ENCODE data around the gene COMMD9.

The COMMD9 gene

DNA sequence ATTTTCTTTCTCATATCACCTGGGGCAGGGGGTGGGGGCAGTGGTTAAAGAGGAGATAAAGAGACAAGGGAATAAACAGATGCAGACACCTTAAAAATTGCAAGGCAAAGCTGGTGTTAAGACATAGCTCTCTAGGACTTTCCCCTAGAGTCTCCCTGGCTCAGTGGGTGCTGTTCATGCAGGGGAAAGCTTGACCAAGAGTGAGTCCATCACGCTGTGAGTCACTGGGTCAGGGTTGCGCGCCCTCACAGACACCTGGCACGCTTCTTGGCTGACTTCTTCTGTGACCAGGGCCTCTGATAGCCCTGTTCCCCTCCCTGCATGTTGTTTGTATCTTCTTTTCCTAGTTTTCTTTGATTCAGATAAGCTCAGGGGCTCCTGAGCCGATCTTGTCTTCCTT lies 31.9 kb downstream of the COMMD9 start:
- DNase-seq (ENCODE audit: low read depth) = peak; percentile 65

DNA sequence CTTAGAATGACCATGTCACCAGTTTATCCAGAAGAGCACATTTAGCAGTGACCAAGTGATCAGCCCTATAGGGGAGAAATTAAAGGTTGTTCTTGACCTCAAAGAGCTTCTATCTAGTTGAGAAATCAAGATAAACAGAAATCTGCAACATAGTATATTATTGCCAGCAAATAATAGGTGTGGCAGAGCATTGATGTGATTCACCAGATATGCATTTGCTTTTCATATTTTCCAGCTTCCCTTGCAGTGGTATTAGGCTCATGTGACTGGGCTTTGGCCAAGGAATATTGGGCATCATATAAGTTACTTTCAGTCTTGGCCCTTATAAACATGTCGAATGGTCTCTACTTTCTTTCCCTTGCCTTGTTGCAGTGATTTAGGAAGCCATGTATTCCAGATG lies 34.5 kb downstream of the COMMD9 start:
- peak; percentile 75 for DNase-seq (ENCODE audit: low read depth)

DNA sequence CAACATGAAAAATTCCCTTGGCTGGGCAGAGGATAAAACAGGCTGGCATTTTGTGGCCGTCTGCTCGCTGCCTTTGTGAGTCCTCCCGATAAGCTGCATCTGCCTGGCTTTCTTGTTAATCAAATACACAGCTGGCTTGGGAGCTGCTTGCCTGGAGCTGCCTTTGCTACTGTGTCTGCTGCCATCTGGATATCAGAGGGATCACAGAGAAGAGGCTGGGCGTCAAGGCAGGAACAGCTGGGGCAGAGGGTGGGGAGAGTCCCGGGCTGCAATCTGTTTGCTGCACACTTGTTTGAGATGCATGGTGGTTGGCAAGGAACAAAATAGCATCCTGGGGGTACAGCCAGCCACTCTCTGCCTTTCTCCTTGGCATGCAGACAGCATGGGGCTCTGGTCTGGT lies 36.0 kb downstream of the COMMD9 start:
- no peak for DNase-seq (ENCODE audit: low read depth)

DNA sequence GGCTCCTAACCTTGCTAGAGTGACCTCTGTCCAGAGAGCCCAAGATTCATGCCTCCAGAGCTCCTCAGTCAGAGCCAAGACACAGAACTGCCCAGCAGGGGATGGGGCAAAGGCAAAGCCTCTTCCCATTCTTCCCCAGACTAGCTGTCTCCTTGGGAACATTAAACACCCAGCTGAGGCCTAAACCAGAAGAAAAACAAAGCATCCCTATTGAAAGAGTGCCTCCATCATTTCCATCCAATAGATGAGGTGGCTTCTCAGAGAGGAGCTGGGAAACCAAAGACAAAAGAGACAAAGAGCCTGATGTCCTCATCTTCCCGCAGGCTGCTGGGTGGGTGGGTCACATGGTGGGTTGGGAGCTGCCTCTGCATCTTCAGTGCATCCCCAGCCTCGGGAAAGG lies 37.4 kb downstream of the COMMD9 start:
- DNase-seq (ENCODE audit: low read depth) = no peak

DNA sequence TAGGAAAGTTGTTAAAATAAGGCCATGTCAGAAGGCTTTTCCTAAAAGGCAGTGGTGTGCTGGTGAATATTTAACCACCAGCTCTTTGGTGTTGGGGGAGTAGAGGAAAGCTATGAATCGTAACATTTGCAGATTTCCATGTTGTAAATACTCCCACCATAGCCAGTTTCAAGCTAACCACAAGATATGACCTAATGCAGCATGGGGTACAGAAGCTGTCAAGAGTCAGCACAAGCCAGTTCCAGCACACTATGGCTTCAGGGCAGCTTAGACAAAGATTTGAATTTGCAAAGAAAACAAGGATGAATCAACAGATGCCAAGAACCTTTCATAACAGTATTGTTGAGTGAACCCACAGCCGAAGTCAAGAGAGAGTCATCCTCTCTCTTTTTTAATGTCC lies 40.0 kb downstream of the COMMD9 start:
- DNase-seq (ENCODE audit: low read depth) = peak; percentile 96

DNA sequence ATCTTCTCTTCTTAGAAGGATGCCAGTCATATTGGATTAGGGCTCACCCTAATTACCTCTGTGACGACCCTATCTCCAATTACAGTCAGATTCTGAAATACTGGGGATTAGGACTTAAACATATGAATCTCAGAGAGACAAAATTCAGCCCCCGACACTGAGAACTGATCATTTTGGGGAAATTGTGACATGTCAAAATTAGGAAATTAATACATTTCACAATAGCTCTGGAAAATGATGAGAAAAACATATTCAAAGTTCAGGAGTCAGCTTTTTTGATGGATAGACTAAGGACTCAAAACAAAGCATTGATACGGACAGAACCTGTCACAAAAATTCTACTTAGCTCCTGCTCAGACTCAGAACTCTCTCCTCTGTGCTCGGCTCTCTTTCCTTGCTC lies 40.8 kb downstream of the COMMD9 start:
- DNase-seq (ENCODE audit: low read depth) = no peak

DNA sequence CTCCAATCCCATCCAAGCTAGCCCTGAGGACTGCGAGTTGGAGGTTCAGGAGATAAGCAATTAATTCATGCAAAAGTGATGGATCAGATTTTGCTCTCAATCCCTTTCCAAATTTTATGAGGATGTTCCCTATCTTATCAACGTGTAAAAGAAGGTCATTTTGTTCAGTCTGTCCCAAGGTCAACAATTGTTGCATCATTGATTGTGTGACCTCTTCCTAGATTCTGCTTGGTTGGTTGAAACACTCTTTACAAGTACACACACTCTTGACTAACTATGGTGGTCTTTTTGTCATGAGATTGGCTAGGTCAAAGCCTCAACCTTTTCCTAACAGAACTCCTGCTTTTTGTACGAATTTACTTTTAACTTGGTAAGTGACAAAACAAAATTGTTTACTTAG lies 41.7 kb downstream of the COMMD9 start:
- DNase-seq (ENCODE audit: low read depth) = no peak

DNA sequence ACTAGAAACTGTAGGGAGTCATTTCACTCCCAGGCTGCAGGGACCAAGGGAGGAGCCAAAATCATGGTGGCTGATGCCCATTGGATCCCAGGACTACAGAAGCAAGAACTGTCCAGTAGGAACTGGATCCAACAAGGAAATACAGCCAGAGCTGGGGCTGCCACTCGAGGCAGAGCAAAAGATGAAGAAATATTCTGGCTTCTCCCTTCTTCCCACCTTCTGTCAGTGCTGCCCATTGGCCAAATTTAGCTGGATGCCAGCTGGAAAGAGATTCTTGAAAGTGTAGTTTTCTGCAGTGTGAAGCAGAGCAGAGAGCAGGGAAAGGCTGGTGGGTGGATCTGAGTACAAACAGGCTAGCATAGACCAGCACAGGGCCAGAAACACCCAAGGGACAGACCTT lies 45.6 kb downstream of the COMMD9 start:
- DNase-seq (ENCODE audit: low read depth) = no peak

DNA sequence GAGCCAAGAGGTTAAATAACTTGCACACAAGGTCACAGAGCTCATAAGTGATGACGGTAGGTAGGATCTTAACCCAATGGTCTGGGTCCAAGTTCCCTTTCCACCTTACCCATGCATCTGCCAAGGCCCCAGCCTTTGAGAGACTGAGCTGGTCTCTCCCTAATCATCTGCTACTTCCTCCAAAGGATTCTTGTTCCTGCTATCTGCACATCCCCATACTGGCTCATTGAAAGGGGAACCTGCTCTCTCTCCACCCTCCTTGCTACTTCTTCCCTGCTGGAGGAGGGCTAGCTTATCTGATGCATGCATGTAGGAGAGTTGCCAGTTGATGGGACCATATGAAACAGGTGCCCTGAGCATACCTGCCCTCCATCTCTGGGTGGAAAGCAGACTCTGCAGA lies 47.7 kb downstream of the COMMD9 start:
- no peak for DNase-seq (ENCODE audit: low read depth)

DNA sequence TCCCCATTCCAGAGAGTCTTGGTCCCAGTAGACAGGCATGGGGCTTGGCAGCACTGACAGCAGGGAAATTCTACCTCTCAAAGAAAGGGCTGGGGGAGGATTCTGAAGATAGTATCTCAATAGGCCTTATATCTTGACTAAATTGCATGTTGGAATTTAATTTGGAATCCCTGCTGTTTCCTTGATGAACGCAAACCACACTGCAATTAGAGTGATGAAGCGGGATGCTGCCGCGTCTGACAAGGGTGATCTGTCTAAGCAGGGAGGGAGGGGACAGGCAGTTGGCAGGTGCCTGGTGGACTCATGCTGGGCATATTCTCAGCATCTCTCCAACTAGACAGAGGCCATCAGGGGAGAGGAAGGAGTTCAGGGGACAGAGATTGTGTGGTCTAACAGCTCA lies 48.4 kb downstream of the COMMD9 start:
- DNase-seq (ENCODE audit: low read depth) = no peak

DNA sequence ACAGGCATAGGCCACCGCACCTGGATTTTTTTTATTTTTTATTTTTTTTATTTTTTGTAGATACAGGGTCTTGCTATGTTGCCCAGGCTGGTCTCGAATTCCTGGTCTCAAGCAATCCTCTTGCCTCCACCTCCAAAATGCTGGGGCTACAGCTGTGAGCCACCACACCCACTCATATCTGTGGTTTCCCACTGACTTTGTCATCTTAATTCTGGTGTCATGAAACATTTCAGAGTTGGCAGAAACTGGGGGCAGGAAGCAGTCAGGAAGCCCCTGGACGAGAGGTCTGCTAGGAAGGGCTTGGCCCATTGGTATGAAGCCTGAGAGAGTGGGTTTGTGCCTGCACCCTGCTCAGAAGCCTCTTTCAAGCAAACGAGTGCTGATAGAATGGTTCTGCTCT lies 49.1 kb downstream of the COMMD9 start:
- no peak for DNase-seq (ENCODE audit: low read depth)

DNA sequence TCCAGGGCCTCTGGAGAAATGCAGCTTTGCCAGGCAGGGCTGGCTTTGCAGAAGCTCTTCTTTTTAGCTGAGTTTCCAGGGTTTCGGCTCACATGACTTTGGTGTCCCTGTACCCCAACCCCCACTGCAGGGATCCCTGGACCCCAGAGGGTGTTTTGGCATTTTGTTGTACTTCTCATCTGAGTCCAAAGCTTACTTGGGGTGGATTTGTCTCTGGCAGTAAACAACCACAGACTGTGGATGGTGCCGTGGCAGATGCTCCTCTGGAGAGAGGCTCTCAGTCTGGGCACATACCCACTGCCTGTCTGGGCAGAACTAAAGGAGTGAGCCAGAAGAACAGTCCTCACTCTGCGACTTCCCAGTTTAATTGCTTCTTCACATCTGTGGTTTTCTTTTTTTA lies 49.6 kb downstream of the COMMD9 start:
- DNase-seq (ENCODE audit: low read depth) = no peak

DNA sequence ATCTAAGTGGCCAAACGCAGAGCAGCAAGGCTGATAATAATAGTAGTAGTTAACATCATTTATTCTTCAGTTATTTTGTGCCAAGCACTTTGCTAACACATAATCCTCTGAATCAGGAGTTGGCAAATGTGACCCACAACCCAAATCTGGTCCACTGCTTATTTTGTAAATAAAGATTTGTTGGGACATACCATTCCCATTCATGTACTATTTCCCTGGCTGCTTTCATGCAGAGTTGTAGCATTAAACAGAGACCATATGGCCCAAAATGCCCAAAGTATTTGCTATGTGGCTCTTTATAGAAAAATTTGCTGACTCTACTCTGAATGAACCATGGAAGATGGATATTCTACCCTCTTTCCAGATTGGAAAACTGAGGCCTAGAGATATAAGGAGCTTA lies 50.3 kb downstream of the COMMD9 start:
- no peak for DNase-seq (ENCODE audit: low read depth)

DNA sequence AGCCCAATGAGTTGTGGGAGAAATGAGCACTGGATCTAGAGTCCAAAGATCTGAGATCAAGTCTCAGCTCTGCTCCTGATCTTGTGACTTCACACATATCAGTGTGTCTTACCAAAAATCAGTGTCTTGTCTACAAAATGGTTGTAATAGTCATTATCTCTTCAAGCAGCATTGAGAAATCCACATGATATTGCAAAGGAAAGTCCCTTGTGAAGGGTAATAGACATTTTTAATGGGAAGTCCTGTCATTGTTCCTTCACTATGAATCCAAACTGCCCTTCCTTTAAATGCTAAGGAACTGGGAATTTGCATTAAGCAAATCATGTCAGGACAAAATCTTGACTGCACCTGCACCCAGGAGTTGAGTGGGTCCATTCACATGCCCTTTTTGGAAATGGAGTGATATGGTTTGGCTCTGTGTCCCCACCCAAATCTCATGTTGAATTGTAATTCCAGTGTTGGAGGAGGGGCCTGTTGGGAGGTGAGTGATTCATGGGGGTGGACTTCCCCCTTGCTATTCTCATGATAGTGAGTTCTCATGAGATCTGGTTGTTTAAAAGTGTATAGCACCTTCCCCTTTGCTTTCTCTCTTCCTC lies 51.1 kb downstream of the COMMD9 start:
- DNase-seq (ENCODE audit: low read depth) = no peak

DNA sequence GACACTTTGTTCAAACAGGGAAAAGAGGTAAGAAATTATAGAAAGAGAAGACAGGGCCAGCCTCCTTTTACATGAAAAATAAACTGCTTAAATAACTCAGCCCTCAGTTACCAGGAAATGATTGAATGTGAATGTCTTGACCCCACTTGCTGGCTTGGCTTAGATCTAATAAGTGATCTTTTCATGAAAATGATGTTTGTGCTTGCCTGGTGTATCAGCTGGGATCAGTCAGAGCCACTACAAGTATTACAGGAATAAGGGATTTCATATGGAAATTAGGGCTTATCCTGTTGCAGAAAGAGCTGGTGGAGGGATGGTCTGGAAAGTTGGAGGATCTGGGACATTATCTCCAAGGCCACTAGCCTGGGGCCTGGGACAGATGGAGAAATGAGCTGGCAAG lies 51.8 kb downstream of the COMMD9 start:
- no peak for DNase-seq (ENCODE audit: low read depth)

DNA sequence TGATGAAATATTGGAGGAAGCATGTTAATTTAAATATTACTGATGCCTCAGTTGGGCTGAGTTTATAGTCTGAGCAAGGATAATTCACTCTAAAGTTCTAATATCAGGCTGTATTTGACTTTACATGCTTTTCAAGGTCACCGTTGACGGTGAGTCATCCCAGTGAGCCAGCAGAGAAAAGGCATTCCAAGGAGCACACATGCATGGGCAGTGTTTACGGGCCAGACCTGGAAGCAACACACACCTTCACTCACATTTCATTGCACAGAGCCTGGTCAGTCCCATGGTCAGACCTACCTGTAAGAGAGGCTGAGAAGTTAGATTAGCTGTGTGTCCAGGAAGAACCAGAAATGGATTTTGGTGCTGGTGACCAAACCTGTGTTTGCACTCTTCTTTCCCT lies 53.5 kb downstream of the COMMD9 start:
- peak; percentile 59 for DNase-seq (ENCODE audit: low read depth)

DNA sequence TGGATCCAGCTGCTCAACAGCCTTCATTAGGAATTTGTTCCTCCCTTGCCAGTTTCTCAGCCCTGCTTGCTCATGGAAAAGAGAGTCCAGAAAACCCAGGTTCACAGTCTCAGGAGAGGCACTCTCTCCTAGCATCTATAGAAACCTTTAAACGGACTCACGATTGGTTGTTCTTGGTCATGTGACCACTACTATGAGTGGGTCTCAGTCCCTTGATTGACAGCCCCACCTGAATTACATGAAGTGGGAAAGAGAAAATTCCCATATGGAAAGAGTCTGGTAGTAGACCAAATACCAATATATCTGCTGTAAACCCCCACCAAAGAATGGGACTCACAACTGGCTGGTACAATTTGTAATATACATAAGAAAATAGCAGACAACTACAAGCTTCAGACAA lies 54.4 kb downstream of the COMMD9 start:
- no peak for DNase-seq (ENCODE audit: low read depth)

DNA sequence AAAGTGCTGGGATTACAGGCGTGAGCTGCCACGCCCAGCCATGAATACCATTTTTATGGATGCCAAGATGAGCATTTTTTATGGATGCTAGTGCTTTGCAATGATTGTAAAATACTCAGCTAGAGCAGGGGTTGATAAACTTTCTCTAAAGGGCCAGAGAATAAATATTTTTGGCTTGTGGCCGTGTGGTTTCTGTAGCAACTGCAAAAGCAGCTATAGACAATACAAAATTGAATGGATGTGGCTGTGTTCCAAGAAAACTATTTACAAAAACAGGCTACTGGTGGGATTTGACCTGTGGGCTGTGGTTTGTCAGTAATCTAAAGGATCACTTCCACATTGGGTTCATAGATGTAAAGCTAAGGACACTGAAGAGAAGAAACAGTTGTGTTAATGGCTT lies 56.0 kb downstream of the COMMD9 start:
- peak; percentile 86 for DNase-seq (ENCODE audit: low read depth)

DNA sequence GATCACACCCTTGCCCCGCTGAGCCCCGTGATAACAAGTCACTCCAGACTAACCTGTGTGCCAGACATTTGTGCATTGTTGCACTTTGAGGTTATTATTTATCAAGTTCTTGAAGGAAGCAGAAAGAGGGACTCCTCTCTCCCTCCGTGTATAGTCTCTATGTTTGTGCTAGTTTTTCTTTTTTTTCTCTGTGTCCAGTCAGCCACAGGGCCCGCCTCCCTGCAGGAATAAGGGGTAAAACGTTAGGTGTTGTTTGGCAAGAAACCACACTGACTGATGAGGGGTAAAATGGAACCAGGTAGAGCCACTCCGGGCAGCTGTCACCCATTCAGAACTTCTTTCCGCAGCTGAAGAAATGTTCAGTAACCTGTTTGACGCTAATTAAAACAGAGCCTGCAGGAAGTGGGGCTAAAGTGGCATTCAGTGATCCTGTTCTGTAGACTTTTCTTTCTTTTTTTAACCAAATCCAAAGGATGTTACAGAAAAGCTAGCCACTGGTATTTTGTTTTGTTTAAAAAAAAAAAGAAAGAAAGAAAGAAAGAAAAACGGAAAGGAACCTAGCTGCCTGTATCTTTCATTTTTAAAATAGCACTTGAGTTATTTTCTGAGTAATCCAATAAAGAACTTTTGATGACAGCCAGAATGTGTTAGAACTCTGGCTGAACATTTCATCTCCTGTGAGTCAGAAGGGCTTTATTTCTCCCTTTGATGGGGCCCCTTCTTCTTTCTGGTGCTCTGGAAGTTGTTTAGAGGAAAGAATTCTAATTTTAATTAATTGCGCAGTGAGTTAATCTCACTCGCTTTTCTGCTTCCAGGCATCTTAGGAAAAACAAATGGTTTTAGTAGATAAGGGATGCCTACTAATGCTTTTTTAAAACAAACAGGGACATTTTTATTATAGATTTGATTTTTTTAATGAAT lies 58.2 kb downstream of the COMMD9 start:
- peak; percentile 80 for DNase-seq (ENCODE audit: low read depth)

DNA sequence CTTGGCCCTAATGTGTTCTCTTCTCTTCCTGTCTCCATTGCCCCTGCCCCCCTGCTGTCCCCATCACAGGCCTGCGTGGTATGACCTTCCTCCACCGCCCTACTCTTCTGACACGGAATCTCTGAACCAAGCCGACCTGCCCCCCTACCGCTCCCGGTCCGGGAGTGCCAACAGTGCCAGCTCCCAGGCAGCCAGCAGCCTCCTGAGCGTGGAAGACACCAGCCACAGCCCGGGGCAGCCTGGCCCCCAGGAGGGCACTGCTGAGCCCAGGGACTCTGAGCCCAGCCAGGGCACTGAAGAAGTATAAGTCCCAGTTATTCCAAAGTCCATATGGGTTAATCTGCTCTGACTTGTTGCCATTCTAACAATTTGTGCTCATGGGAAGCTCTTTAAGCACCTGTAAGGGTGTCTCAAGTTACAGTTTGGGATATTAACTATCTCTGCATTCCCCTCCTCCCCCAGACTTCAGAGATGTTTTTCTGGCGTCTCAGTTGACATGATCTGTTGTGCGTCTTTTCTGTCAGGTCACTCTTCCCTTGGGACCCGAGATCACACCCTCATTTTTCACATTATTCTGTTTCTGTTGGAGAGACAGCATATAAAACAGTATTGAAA lies 60.0 kb downstream of the COMMD9 start:
- DNase-seq (ENCODE audit: low read depth) = no peak

DNA sequence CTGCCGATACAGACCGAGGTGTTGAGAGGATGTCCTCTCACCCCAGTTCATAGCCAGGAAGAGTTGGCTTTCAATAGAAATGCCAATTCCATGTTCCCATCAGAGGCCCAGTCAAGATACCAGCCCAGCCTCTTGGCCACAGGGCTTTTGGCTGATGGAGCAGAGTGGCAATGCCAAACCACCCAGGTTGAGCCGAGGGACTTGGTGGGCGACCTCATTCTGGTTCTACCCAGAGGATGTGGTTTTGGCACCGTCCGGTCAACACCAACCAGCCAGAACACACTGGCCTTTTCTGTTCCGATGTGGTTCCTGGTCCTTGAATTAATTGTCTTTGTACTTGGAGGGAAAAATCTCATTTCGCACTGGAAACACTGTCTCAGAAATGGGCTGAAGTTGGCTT lies 60.5 kb downstream of the COMMD9 start:
- no peak for DNase-seq (ENCODE audit: low read depth)

DNA sequence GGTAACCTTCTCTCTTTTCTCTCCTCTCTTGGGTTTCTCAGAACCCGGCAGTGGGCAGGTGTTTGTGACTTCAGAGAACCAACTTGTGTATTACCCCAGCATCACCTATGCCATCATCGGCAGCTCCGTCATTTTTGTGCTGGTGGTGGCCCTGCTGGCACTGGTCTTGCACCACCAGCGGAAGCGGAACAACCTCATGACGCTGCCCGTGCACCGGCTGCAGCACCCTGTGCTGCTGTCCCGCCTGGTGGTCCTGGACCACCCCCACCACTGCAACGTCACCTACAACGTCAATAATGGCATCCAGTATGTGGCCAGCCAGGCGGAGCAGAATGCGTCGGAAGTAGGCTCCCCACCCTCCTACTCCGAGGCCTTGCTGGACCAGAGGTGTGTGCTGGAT lies 62.2 kb downstream of the COMMD9 start:
- DNase-seq (ENCODE audit: low read depth) = no peak

DNA sequence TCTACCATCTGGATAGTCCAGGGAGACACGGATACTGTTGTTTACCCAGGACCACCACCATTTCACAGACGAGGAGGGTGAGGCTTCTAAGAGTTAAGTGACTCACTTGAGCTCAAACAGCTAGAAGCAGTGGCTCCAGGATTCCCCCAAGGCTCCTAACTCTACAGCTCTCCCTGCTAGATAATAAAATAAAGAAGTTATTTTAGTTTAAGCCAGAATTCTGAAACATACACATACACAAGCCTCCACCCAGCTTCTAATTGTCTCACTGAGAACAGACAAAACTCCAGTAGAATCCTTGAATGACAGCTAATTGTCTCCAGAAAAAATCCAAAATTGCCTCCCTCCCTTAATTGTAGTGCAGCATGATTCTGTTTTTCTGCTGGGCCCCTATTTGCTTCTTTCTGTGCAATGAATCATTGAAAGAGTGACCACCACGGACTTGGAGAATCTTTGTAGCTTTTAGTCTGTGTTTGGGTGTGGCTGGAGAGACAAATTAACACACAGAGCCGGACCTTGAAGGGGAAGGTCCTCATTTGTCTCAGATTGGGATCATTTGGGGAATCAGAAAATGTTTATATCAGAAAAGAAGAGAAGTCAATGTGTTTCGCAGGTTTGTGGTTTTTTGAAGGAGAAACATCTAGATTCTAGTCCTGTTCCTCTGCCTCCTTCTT lies 64.9 kb downstream of the COMMD9 start:
- DNase-seq (ENCODE audit: low read depth) = no peak
